Neural cell (in vitro differentiated cells): ENCODE measurements around the gene APH1B. TPM values are rescaled to one million over a fixed set of nuclear protein-coding genes. Genes with fewer than 3 reads are reported as not detected.

ENCODE experiments used
- H2AFZ ChIP-seq: fragments of 200-600, 300-800 bp; sonication (generic), shearing (Covaris generic); 2 replicates; pipeline ENCODE4 v1.6.0; 2014; ENCODE audit warnings: low read depth, mild to moderate bottlenecking, antibody characterized with exemption, low read length, moderate library complexity
- H3F3A ChIP-seq: fragments of 200-600 bp; shearing (Covaris generic); 2 replicates; pipeline ENCODE4 v1.6.1; 2016; ENCODE audit warnings: mild to moderate bottlenecking, moderate library complexity, mixed read lengths, antibody characterized with exemption, low read length; ENCODE audit not compliant: insufficient read depth, poor library complexity, severe bottlenecking
- H3K27ac ChIP-seq: fragments of 200-600, 300-800 bp; sonication (generic), shearing (Covaris generic); 2 replicates; pipeline ENCODE4 v1.5.1; 2014; ENCODE audit warnings: mild to moderate bottlenecking, low read length, moderate library complexity
- H3K27me3 ChIP-seq: fragments of 300-800, 200-600 bp; sonication (generic), shearing (Covaris generic); 2 replicates; pipeline ENCODE4 v1.6.0; 2014; ENCODE audit warnings: mild to moderate bottlenecking, low read depth, low read length, moderate library complexity; ENCODE audit not compliant: insufficient read depth
- H3K36me3 ChIP-seq: fragments of 300-800, 200-600 bp; sonication (generic), shearing (Covaris generic); 2 replicates; pipeline ENCODE4 v1.5.1; 2014; ENCODE audit warnings: mild to moderate bottlenecking, antibody characterized with exemption, low read length, moderate library complexity; ENCODE audit not compliant: insufficient read depth
- H3K4me2 ChIP-seq: fragments of 300-800, 200-600 bp; sonication (generic), shearing (Covaris generic); 2 replicates; pipeline ENCODE4 v1.6.0; 2014; ENCODE audit warnings: mild to moderate bottlenecking, low read length
- H3K4me3 ChIP-seq: fragments of 300-800, 200-600 bp; sonication (generic), shearing (Covaris generic); 2 replicates; pipeline ENCODE4 v1.5.1; 2014; ENCODE audit warnings: mild to moderate bottlenecking, low read length, moderate library complexity
- H3K79me2 ChIP-seq: fragments of 200-600 bp; shearing (Covaris generic); replicated peaks from 2 replicates; pipeline ENCODE4 v1.6.0; 2014; ENCODE audit warnings: mild to moderate bottlenecking, low read length, moderate library complexity; ENCODE audit not compliant: insufficient read depth
- H3K9ac ChIP-seq: fragments of 300-800, 200-600 bp; sonication (generic), shearing (Covaris generic); 2 replicates; pipeline ENCODE4 v1.6.1; 2016; ENCODE audit warnings: mild to moderate bottlenecking, low read length, mixed read lengths
- H3K9me2 ChIP-seq: fragments of 200-600 bp; shearing (Covaris generic); 2 replicates; pipeline ENCODE4 v1.6.1; 2016; ENCODE audit warnings: mild to moderate bottlenecking, low read length, mixed read lengths; ENCODE audit not compliant: insufficient read depth
- H3K9me3 ChIP-seq: fragments of 200-600, 300-800 bp; sonication (generic), shearing (Covaris generic); 2 replicates; pipeline ENCODE4 v1.6.1; 2016; ENCODE audit warnings: mild to moderate bottlenecking, mixed run types, low read length, moderate library complexity, mixed read lengths
- H4K20me1 ChIP-seq: fragments of 200-600 bp; shearing (Covaris generic); 2 replicates; pipeline ENCODE4 v1.6.1; 2016; ENCODE audit warnings: mild to moderate bottlenecking, mixed run types; ENCODE audit not compliant: insufficient read depth
- CTCF ChIP-seq: fragments of 450-650 bp; IDR thresholded peaks from 2 replicates; pipeline ENCODE4 v1.5.1; 2014; ENCODE audit warnings: antibody characterized with exemption, mild to moderate bottlenecking, moderate library complexity; ENCODE audit not compliant: poor library complexity, severe bottlenecking
- EP300 ChIP-seq: fragments of 450-650 bp; conservative IDR thresholded peaks from 2 replicates; pipeline ENCODE4 v1.6.1; 2014; ENCODE audit warnings: antibody characterized with exemption, mild to moderate bottlenecking, moderate library complexity; ENCODE audit not compliant: poor library complexity, severe bottlenecking
- EZH2 ChIP-seq: fragments of 200-600, 300-800 bp; shearing (Covaris generic), sonication (generic); IDR thresholded peaks from 2 replicates; pipeline ENCODE4 v1.6.1; 2014; ENCODE audit warnings: antibody characterized with exemption, low read length, borderline replicate concordance, mild to moderate bottlenecking; ENCODE audit not compliant: insufficient read depth, poor library complexity, severe bottlenecking
- MXI1 ChIP-seq: fragments of 450-650 bp; conservative IDR thresholded peaks from 2 replicates; pipeline ENCODE4 v1.6.1; 2014; ENCODE audit warnings: antibody characterized with exemption, mild to moderate bottlenecking; ENCODE audit not compliant: poor library complexity, severe bottlenecking
- POLR2AphosphoS5 ChIP-seq: IDR thresholded peaks from 2 replicates; pipeline ENCODE4 v1.6.1; 2012
- RAD21 ChIP-seq: fragments of 450-650 bp; conservative IDR thresholded peaks from 2 replicates; pipeline ENCODE4 v1.6.1; 2014; ENCODE audit warnings: antibody characterized with exemption, mild to moderate bottlenecking, moderate library complexity
- REST ChIP-seq: IDR thresholded peaks from 2 replicates; pipeline ENCODE4 v1.6.1; 2012; ENCODE audit warnings: borderline replicate concordance
- SMC3 ChIP-seq: fragments of 450-650 bp; conservative IDR thresholded peaks from 2 replicates; pipeline ENCODE4 v1.6.1; 2014; ENCODE audit warnings: antibody characterized with exemption, mild to moderate bottlenecking, moderate library complexity; ENCODE audit not compliant: poor library complexity
- TAF1 ChIP-seq: IDR thresholded peaks from 2 replicates; pipeline ENCODE4 v1.6.1; 2012; ENCODE audit warnings: low read depth
- polyA plus RNA-seq: library from polyadenylated mRNA; depleted of rRNA; stranded (reverse); fragments of >200 nt; gene quantifications from 2 replicates; pipeline ENCODE4 v1.2.3, GENCODE V29; 2014

APH1B gene
- polyA plus RNA-seq, 1 donor from 2014 or later = 14.6 TPM

GRCh38 chr15:63334821-63335220 is 57.4 kb downstream of the APH1B start:
- Histone ChIP-seq H2AFZ (no peak overlapping the region), H3K9ac (no peak overlapping the region)

GRCh38 chr15:63335543-63336240 is 58.3 kb downstream of the APH1B start:
- Histone ChIP-seq H3K9me3 (no peaks in the 10 kb centered on the region), H3K4me3 (no peak overlapping the region), H3K36me3 (no peaks in the 10 kb centered on the region), H3F3A (no peaks in the 10 kb centered on the region), H3K79me2 (no peaks in the 10 kb centered on the region), H2AFZ (no peak overlapping the region), H4K20me1 (no peaks in the 10 kb centered on the region), H3K9me2 (no peaks in the 10 kb centered on the region), H3K27me3 (no peaks in the 10 kb centered on the region), H3K9ac (no peak overlapping the region), H3K27ac (no peak overlapping the region), H3K4me2 (no peak overlapping the region)
- TF ChIP-seq POLR2AphosphoS5 (no peak), CTCF (no peak), EP300 (no peak), TAF1 (no peak), EZH2 (no peak), RAD21 (no peak), MXI1 (no peak)

More at GRCh38 chr15:63334821-63335220, 57.4 kb downstream of the APH1B start:
- H3K9me3 ChIP-seq = no peaks in the 10 kb centered on the region
- no peaks in the 10 kb centered on the region for H4K20me1 ChIP-seq
- TF ChIP-seq SMC3 = no peak
- TF ChIP-seq CTCF = no peak
- no peak for TF ChIP-seq REST
- TF ChIP-seq POLR2AphosphoS5 = no peak
- no peak for TF ChIP-seq EZH2
- H3K27me3 ChIP-seq = no peaks in the 10 kb centered on the region
- H3K9me2 ChIP-seq = no peaks in the 10 kb centered on the region
- H3F3A ChIP-seq = no peaks in the 10 kb centered on the region
- no peak overlapping the region for H3K27ac ChIP-seq
- H3K4me3 ChIP-seq = no peak overlapping the region
- H3K36me3 ChIP-seq = no peaks in the 10 kb centered on the region
- H3K4me2 ChIP-seq = no peak overlapping the region
- H3K79me2 ChIP-seq = no peaks in the 10 kb centered on the region
